Measurements from ENCODE around the gene RHOF. TPM values are rescaled to one million over a fixed set of nuclear protein-coding genes. Genes with fewer than 3 reads are reported as not detected.

Gene RHOF
- total RNA-seq, 2 experiments from 2014 or later = 145 to 154 TPM

- CTCF ChIA-PET = interaction anchor here (1.2 to 1.9 kb wide), 2 partner anchors 9 to 34 kb away, joined by 3 to 8 read pairs; partner anchors contain the start of gene RHOF
- Mint-ChIP-seq H3K27ac (no peak overlapping the region), H3K4me3 (no peak overlapping the region), H3K9me3 (ENCODE audit: insufficient read depth) (no peaks in the 10 kb centered on the region), H3K27me3 (ENCODE audit: low read depth) (no peaks in the 10 kb centered on the region), H3K36me3 (ENCODE audit: low read depth) (peaks cover 63% of the 10 kb centered on the region), H3K4me1 (ENCODE audit: low read depth) (no peaks in the 10 kb centered on the region)
- ATAC-seq = no peak
- DNase-seq = no peak
- POLR2A ChIA-PET = no interaction called here
These were observed 34.8 kb upstream of the RHOF start for GRCh38 chr12:121828306-121828705.

GRCh38 chr12:121827351-121828099 is 34.0 kb upstream of the RHOF start:
- Mint-ChIP-seq H3K36me3 (ENCODE audit: low read depth) (peaks cover 62% of the 10 kb centered on the region), H3K4me3 (no peak overlapping the region), H3K9me3 (ENCODE audit: insufficient read depth) (no peaks in the 10 kb centered on the region), H3K27me3 (ENCODE audit: low read depth) (no peaks in the 10 kb centered on the region), H3K27ac (no peak overlapping the region), H3K4me1 (ENCODE audit: low read depth) (no peaks in the 10 kb centered on the region)
- DNase-seq (no peak), ATAC-seq (no peak)
- CTCF ChIA-PET = interaction anchor here (0.8 to 1.9 kb wide), 3 partner anchors 10 to 61 kb away, joined by 3 to 8 read pairs (median 3); partner anchors contain the start of genes PSMD9 and RHOF
- POLR2A ChIA-PET = interaction anchor here (0.9 kb wide), 1 partner anchor 11 kb away, joined by 3 read pairs; no protein-coding TSS in a partner anchor

- Mint-ChIP-seq H3K27me3 (ENCODE audit: low read depth) (no peaks in the 10 kb centered on the region), H3K9me3 (ENCODE audit: insufficient read depth) (no peaks in the 10 kb centered on the region), H3K4me1 (ENCODE audit: low read depth) (no peaks in the 10 kb centered on the region), H3K36me3 (ENCODE audit: low read depth) (peaks cover 59% of the 10 kb centered on the region), H3K4me3 (no peak overlapping the region), H3K27ac (no peak overlapping the region)
- POLR2A ChIA-PET = interaction anchor here (0.9 kb wide), 1 partner anchor 12 kb away, joined by 3 read pairs; no protein-coding TSS in a partner anchor
- no peak for ATAC-seq
- CTCF ChIA-PET = interaction anchor here (0.6 kb wide), 1 partner anchor 32 kb away, joined by 3 read pairs; the partner anchor contains the start of gene RHOF
- no peak for DNase-seq
These were observed 33.0 kb upstream of the RHOF start for GRCh38 chr12:121826318-121827150.

- no peak overlapping the region for H3K4me3 Mint-ChIP-seq
- no peak overlapping the region for H3K27ac Mint-ChIP-seq
- no peak for ATAC-seq
- peaks cover 56% of the 10 kb centered on the region for H3K36me3 Mint-ChIP-seq (ENCODE audit: low read depth)
- DNase-seq = no peak
- CTCF ChIA-PET = interaction anchor here (1.5 kb wide), 1 partner anchor 30 kb away, joined by 7 read pairs; no protein-coding TSS in a partner anchor
- H3K9me3 Mint-ChIP-seq (ENCODE audit: insufficient read depth) = no peaks in the 10 kb centered on the region
- H3K4me1 Mint-ChIP-seq (ENCODE audit: low read depth) = no peaks in the 10 kb centered on the region
- no peaks in the 10 kb centered on the region for H3K27me3 Mint-ChIP-seq (ENCODE audit: low read depth)
- POLR2A ChIA-PET = interaction anchor here (1.6 kb wide), 1 partner anchor 29 kb away, joined by 11 read pairs; no protein-coding TSS in a partner anchor
These were observed 31.6 kb upstream of the RHOF start for GRCh38 chr12:121825041-121825523.

GRCh38 chr12:121823727-121824115 is 30.2 kb upstream of the RHOF start:
- no peaks in the 10 kb centered on the region for H3K4me1 Mint-ChIP-seq (ENCODE audit: low read depth)
- H3K4me3 Mint-ChIP-seq = no peak overlapping the region
- no peak overlapping the region for H3K27ac Mint-ChIP-seq
- CTCF ChIA-PET = interaction anchor here (0.8 kb wide), 1 partner anchor 29 kb away, joined by 3 read pairs; no protein-coding TSS in a partner anchor
- POLR2A ChIA-PET = interaction anchor here (1.6 kb wide), 1 partner anchor 28 kb away, joined by 11 read pairs; no protein-coding TSS in a partner anchor
- DNase-seq (no peak), ATAC-seq (no peak)
- peaks cover 54% of the 10 kb centered on the region for H3K36me3 Mint-ChIP-seq (ENCODE audit: low read depth)
- H3K9me3 Mint-ChIP-seq (ENCODE audit: insufficient read depth) = no peaks in the 10 kb centered on the region
- H3K27me3 Mint-ChIP-seq (ENCODE audit: low read depth) = no peaks in the 10 kb centered on the region

- ATAC-seq = no peak
- ChIA-PET CTCF (interaction anchor here (0.8 kb wide), 1 partner anchor 29 kb away, joined by 3 read pairs; no protein-coding TSS in a partner anchor), POLR2A (interaction anchor here (1.6 kb wide), 1 partner anchor 28 kb away, joined by 11 read pairs; no protein-coding TSS in a partner anchor)
- H3K27me3 Mint-ChIP-seq (ENCODE audit: low read depth) = no peaks in the 10 kb centered on the region
- H3K4me1 Mint-ChIP-seq (ENCODE audit: low read depth) = no peaks in the 10 kb centered on the region
- DNase-seq = no peak
- no peaks in the 10 kb centered on the region for H3K9me3 Mint-ChIP-seq (ENCODE audit: insufficient read depth)
- H3K4me3 Mint-ChIP-seq = no peak overlapping the region
- no peak overlapping the region for H3K27ac Mint-ChIP-seq
- H3K36me3 Mint-ChIP-seq (ENCODE audit: low read depth) = peaks cover 50% of the 10 kb centered on the region
These were observed 29.7 kb upstream of the RHOF start for GRCh38 chr12:121823101-121823726.

- H3K36me3 Mint-ChIP-seq (ENCODE audit: low read depth) = peaks cover 55% of the 10 kb centered on the region
- no peaks in the 10 kb centered on the region for H3K9me3 Mint-ChIP-seq (ENCODE audit: insufficient read depth)
- no peak overlapping the region for H3K4me3 Mint-ChIP-seq
- ChIA-PET POLR2A (no interaction called here), CTCF (interaction anchor here (0.6 kb wide), 1 partner anchor 28 kb away, joined by 3 read pairs; no protein-coding TSS in a partner anchor)
- H3K27me3 Mint-ChIP-seq (ENCODE audit: low read depth) = no peaks in the 10 kb centered on the region
- DNase-seq = no peak
- no peak for ATAC-seq
- no peaks in the 10 kb centered on the region for H3K4me1 Mint-ChIP-seq (ENCODE audit: low read depth)
- H3K27ac Mint-ChIP-seq = no peak overlapping the region
These were observed 29.1 kb upstream of the RHOF start for GRCh38 chr12:121822393-121823100.

GRCh38 chr12:121820056-121820455 is 26.6 kb upstream of the RHOF start:
- no peak overlapping the region for H3K4me3 Mint-ChIP-seq
- CTCF ChIA-PET = interaction anchor here (2.0 kb wide), 1 partner anchor 25 kb away, joined by 11 read pairs; the partner anchor contains the start of gene RHOF
- peaks cover 3% of the 10 kb centered on the region for H3K4me1 Mint-ChIP-seq (ENCODE audit: low read depth)
- no peaks in the 10 kb centered on the region for H3K27me3 Mint-ChIP-seq (ENCODE audit: low read depth)
- no peak overlapping the region for H3K27ac Mint-ChIP-seq
- no peaks in the 10 kb centered on the region for H3K9me3 Mint-ChIP-seq (ENCODE audit: insufficient read depth)
- H3K36me3 Mint-ChIP-seq (ENCODE audit: low read depth) = peaks cover 55% of the 10 kb centered on the region
- POLR2A ChIA-PET = no interaction called here
- ATAC-seq (no peak), DNase-seq (no peak)

- no peak overlapping the region for H3K27ac Mint-ChIP-seq
These were observed 25.9 kb upstream of the RHOF start for GRCh38 chr12:121819212-121819949.

GRCh38 chr12:121817648-121818043 is 24.2 kb upstream of the RHOF start:
- H3K27me3 Mint-ChIP-seq (ENCODE audit: low read depth) = no peaks in the 10 kb centered on the region
- POLR2A ChIA-PET = interaction anchor here (1.1 kb wide), 1 partner anchor 11 kb away, joined by 3 read pairs; no protein-coding TSS in a partner anchor
- H3K4me3 Mint-ChIP-seq = no peak overlapping the region
- CTCF ChIA-PET = no interaction called here
- H3K4me1 Mint-ChIP-seq (ENCODE audit: low read depth) = peaks cover 14% of the 10 kb centered on the region
- H3K36me3 Mint-ChIP-seq (ENCODE audit: low read depth) = peaks cover 62% of the 10 kb centered on the region
- DNase-seq (no peak), ATAC-seq (no peak)
- no peak overlapping the region for H3K27ac Mint-ChIP-seq
- H3K9me3 Mint-ChIP-seq (ENCODE audit: insufficient read depth) = no peaks in the 10 kb centered on the region

More at GRCh38 chr12:121819212-121819949, 25.9 kb upstream of the RHOF start:
- Mint-ChIP-seq H3K27me3 (ENCODE audit: low read depth) (no peaks in the 10 kb centered on the region), H3K9me3 (ENCODE audit: insufficient read depth) (no peaks in the 10 kb centered on the region), H3K36me3 (ENCODE audit: low read depth) (peaks cover 56% of the 10 kb centered on the region), H3K4me3 (no peak overlapping the region), H3K4me1 (ENCODE audit: low read depth) (peaks cover 3% of the 10 kb centered on the region)
- no peak for DNase-seq
- ChIA-PET CTCF (interaction anchor here (1.0 to 2.0 kb wide), 2 partner anchors 24 kb away, joined by 3 to 11 read pairs; partner anchors contain the start of gene RHOF), POLR2A (no interaction called here)
- no peak for ATAC-seq
